ENCODE results near the gene ANO1. TPM values are rescaled to one million over a fixed set of nuclear protein-coding genes. Genes with fewer than 3 reads are reported as not detected.
A peak's percentile ranks its signal among the peaks of the same experiment; 100 is the strongest.
"Not testable (repeated sequence)": the region's sequence is repeated elsewhere in the genome, so short reads cannot be mapped to it uniquely, and the experiment has no call there.

The ANO1 gene
- total RNA-seq, 6 experiments from 2014 or later: 32.1 to 292 (median 78.0) TPM

DNA sequence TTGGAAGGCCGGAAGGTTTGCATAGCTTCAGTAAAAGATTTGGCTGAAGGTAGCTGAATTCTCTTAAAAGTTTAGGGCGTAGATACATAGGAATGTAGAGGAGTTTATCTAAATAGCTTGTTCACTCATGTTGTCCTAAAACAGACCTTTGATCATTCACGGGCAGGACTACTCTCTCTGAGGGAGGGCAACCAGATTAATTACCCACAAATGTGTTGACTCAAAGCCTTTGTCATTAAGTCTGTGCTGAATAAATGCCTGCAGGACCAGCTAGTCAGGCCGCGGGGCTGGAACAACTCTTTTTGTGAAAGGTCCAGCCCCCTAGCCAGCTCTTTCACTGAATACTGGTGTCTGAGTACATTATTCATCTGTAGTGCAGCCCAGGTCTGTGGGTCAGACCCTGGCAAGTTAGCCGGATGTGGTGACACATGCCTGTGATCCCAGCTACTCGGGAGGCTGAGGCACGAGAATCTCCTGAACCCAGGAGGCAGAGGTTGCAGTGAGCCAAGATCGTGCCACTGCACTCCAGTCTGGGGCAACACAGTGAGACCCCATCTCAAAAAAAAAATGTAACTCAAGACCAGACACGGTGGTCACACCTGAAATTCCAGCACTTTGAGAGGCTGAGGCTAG lies 122.2 kb downstream of the ANO1 start:
- intact Hi-C loops (cut with DNase I): no loop called here
- no peak for TF ChIP-seq CTCF (IDR thresholded peaks at IDR 0.05)
- no peak for TF ChIP-seq POLR2A (IDR thresholded peaks at IDR 0.05)
- ATAC-seq (no peak), DNase-seq (peak in 1 of 3 donors; percentile 10)
- H3K36me3 ChIP-seq: no peaks in the 10 kb centered on the region
- no peak overlapping the region for H3K4me3 ChIP-seq
- H3K27ac ChIP-seq: no peak overlapping the region
- WGBS (ENCODE audit: insufficient coverage, low coverage, low lambda C conversion rate, missing lambda C conversion rate): 66% methylated on average over 6 of the region's 10 CpGs
- H3K4me1 ChIP-seq: peaks cover 0 to 13% (median 4%) of the 10 kb centered on the region in 4 donors
- no peaks in the 10 kb centered on the region for H3K9me3 ChIP-seq
- H3K27me3 ChIP-seq: no peaks in the 10 kb centered on the region

DNA sequence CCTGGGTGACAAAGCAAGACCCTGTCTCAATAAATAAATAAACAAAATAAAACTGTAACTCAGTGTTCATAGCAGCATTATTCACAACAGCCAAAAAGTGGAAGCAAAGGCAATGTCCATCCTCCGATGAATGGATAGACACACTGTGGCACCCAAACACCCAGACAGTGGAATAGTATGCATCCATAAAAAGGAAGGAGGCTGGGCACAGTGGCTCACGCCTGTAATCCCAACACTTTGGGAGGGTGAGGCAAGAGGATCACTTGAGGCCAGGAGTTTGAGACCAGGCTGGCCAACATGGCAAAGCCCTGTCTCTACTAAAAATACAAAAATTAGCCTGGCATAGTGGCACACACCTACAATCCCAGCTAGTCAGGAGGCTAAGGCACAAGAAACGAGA lies 122.9 kb downstream of the ANO1 start:
- H3K4me1 ChIP-seq: peaks cover 0 to 13% (median 4%) of the 10 kb centered on the region in 4 donors
- H3K4me3 ChIP-seq; intact Hi-C loops (cut with DNase I); H3K27me3 ChIP-seq; H3K9me3 ChIP-seq; ATAC-seq; H3K27ac ChIP-seq; H3K36me3 ChIP-seq: not testable (repeated sequence)
- peak in 1 of 3 donors; percentile 15 for DNase-seq
- WGBS (ENCODE audit: insufficient coverage, low coverage, low lambda C conversion rate, missing lambda C conversion rate): 82% methylated on average over 3 of the region's 3 CpGs

GRCh38 chr11:70201882-70202861 lies 124.1 kb downstream of the ANO1 start:
- Histone ChIP-seq H3K27me3 (no peaks in the 10 kb centered on the region), H3K27ac (no peak overlapping the region), H3K9me3 (no peaks in the 10 kb centered on the region), H3K4me3 (peak overlapping the region; percentile 96 to 100 (median 98)), H3K36me3 (peaks cover 0 to 11% (median 7%) of the 10 kb centered on the region in 4 donors), H3K4me1 (peaks cover 0 to 13% (median 4%) of the 10 kb centered on the region in 4 donors)
- intact Hi-C loops (cut with DNase I): no loop called here
- ATAC-seq (no peak), DNase-seq (peak in 1 of 3 donors; percentile 58)
- WGBS (ENCODE audit: insufficient coverage, low coverage, low lambda C conversion rate, missing lambda C conversion rate): 73% methylated on average over 25 of the region's 29 CpGs
- TF ChIP-seq POLR2A (IDR thresholded peaks at IDR 0.05): no peak
- TF ChIP-seq CTCF (IDR thresholded peaks at IDR 0.05): no peak

GRCh38 chr11:70202920-70203750 lies 125.0 kb downstream of the ANO1 start, which contains the start of gene FADD:
Gene FADD (plus strand): TSS chr11:70203296. CDS start chr11:70203460, 164 bp downstream.
- Histone ChIP-seq H3K4me3 (peak within 1 kb of the TSS; percentile 96 to 100 (median 98)), H3K27me3 (no peaks in the 10 kb centered on the region), H3K36me3 (peaks cover 0 to 14% (median 9%) of the 10 kb centered on the region in 4 donors), H3K27ac (peak within 1 kb of the TSS; percentile 73 to 90 (median 80)), H3K4me1 (peaks cover 0 to 13% (median 4%) of the 10 kb centered on the region in 4 donors), H3K9me3 (no peaks in the 10 kb centered on the region)
- DNase-seq (peak; percentile 91 to 93 (median 91)), ATAC-seq (peak; percentile 81 to 88 (median 87))
- 0% methylated on average over 4 of the region's 91 CpGs for WGBS (ENCODE audit: insufficient coverage, low coverage, low lambda C conversion rate, missing lambda C conversion rate)
- TF ChIP-seq CTCF (IDR thresholded peaks at IDR 0.05) (no peak), POLR2A (IDR thresholded peaks at IDR 0.05) (peak; percentile 94)
- intact Hi-C loops (cut with DNase I): no loop called here
